ENCODE measurements around the gene FAM120A. TPM values are rescaled to one million over a fixed set of nuclear protein-coding genes. Genes with fewer than 3 reads are reported as not detected.

Gene FAM120A
- total RNA-seq, 1 donor, result 185 TPM

DNA sequence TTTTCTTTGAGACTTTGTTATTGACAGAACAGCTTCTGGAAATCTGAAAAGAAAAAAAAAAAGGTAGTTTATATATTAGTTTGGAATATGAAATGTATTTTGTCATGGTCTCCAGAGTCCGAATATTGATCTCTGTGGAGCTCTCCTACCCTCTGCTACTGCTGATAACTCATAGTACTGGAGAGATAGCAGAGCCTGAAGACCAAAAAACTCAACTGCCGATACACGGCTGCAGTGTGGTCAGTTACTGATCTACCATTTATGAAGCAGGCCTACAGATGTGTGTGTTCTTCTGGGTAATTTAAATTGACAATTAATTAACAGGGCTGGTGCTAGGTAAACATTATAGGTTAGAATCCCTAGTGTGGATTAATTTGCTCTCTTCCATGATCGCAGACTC, 3.8 kb upstream of the FAM120A start:
- no peak overlapping the region for H3K4me3 ChIP-seq (ENCODE audit: low read depth, low read length)
- TF ChIP-seq, protein P1, sequence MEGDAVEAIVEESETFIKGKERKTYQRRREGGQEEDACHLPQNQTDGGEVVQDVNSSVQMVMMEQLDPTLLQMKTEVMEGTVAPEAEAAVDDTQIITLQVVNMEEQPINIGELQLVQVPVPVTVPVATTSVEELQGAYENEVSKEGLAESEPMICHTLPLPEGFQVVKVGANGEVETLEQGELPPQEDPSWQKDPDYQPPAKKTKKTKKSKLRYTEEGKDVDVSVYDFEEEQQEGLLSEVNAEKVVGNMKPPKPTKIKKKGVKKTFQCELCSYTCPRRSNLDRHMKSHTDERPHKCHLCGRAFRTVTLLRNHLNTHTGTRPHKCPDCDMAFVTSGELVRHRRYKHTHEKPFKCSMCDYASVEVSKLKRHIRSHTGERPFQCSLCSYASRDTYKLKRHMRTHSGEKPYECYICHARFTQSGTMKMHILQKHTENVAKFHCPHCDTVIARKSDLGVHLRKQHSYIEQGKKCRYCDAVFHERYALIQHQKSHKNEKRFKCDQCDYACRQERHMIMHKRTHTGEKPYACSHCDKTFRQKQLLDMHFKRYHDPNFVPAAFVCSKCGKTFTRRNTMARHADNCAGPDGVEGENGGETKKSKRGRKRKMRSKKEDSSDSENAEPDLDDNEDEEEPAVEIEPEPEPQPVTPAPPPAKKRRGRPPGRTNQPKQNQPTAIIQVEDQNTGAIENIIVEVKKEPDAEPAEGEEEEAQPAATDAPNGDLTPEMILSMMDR (IDR thresholded peaks at IDR 0.05; ENCODE audit: insufficient read depth, low read depth, low read length), result no peak
- no peak for DNase-seq (ENCODE audit: low read depth)

DNA sequence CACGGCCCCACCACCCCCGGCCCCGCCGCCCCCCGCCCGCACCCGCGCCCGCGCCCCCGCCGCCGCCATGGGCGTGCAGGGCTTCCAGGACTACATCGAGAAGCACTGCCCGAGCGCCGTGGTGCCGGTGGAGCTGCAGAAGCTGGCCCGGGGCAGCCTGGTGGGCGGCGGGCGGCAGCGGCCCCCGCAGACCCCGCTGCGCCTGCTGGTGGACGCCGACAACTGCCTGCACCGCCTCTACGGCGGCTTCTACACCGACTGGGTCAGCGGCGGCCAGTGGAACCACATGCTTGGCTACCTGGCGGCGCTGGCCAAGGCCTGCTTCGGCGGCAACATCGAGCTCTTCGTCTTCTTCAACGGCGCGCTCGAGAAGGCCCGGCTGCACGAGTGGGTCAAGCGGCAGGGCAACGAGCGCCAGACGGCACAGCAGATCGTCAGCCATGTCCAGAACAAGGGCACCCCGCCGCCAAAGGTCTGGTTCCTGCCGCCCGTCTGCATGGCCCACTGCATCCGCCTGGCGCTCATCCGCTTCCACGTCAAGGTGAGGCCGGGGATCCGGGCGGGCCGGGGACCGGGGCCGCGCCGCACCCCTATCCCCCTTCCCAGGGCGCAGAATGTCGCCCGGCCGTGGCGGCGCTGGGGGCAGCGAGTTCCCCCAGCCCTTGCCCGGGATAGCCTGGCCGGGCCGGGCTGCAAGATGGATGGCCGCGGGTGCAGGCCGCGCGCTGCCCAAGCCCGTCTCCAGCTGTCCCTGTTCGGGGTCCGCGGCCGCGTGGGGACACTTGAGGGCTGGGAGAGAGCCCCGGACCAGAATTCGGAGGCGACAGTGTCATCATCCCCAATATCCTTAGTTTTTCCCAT, 594 bp downstream of the FAM120A start:
- H3K4me3 ChIP-seq (ENCODE audit: low read depth, low read length), result peak overlapping the region; percentile 84
- TF ChIP-seq, protein P1 (IDR thresholded peaks at IDR 0.05; ENCODE audit: insufficient read depth, low read depth, low read length), result no peak
- DNase-seq (ENCODE audit: low read depth), result peak; percentile 52

DNA sequence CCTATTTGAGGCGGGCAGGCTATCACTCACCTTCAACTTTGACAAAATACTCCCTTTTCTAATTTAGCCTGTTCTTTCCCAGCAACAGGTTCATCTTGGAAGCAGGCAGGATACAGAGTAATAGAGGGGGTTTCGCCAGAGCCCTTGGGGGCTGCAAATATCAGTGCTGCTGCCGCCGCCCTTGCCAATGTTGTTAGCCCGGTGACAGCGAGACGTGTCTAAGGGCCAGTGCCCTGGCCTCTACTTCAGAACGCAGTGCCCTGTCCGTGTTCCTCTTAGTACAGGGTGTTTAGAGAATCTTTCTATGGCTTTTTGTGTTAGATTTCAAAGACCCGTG, 1.2 kb downstream of the FAM120A start:
- TF ChIP-seq, protein P1 (IDR thresholded peaks at IDR 0.05; ENCODE audit: insufficient read depth, low read depth, low read length), result no peak
- no peak for DNase-seq (ENCODE audit: low read depth)
- peak overlapping the region; percentile 84 for H3K4me3 ChIP-seq (ENCODE audit: low read depth, low read length)

DNA sequence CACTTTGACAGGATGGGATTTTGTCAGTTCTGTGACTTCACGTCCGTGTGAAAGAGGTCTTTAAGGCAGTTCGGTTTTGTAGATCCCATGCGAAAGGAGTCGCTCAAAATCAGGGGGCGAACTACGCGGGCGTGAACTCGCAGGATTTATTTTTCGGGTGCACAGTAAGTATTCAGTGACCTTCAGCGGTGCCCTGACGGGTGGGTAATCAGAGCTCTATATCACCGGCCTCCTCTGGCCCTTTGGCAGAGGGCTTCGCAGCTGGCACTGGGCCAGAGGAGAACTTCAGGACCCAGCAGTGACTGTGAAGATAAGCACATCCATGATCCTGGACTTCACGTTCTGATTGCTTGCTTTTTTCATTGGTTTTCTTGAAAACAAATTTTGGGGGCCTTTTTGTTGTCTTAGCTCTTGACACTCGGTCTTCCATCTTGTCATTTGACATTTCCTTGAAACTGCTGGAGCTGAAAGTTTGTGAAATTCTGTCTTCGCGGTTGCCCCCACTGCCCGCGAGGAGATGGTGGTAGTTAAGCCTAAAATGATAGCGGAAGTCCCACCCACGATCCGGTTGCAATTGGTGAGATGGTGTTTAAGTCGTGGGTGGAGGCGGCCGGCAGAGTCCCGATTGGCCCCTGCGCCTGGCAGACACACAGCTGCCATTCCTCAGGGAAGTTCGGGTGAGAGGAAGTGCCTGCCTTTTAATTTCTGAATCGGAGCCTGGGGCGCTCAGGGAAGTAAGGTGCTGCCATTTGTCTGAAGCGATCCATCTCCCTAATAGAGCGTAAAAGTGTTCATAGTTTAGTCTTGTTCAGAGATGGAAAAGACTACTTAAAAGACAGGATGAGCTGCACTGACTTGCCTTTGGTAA, 1.8 kb downstream of the FAM120A start, which contains the start of gene FAM120AOS:
Gene FAM120AOS, minus strand, starts transcription at position 535 of the 868 bp plus-strand sequence. CDS start 872 bp downstream, outside the sequence.
- peak; percentile 97 for DNase-seq (ENCODE audit: low read depth)
- TF ChIP-seq, protein P1 (IDR thresholded peaks at IDR 0.05; ENCODE audit: insufficient read depth, low read depth, low read length), result no peak
- peak within 1 kb of the TSS; percentile 84 for H3K4me3 ChIP-seq (ENCODE audit: low read depth, low read length)

DNA sequence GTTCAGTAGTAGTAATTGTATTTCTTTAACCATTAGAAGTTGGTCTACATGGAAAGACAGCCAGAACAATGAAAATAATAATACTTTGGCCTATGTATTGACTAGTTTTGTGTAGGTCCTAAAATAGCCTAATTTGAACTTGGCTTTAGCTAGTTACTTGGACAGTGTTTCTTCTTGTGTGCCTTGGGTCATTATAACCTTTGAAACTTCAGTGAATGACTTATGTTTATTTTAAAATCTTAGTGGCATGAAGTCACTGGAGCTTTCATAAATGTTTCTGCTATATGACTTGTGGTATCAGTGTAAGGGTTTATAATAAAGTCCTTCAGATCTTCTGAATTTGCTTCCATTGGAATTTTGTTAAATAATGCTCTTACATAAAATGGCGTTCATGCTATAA, 4.5 kb downstream of the FAM120A start:
- TF ChIP-seq, protein P1 (IDR thresholded peaks at IDR 0.05; ENCODE audit: insufficient read depth, low read depth, low read length), result no peak
- no peak for DNase-seq (ENCODE audit: low read depth)
- H3K4me3 ChIP-seq (ENCODE audit: low read depth, low read length), result no peak overlapping the region

DNA sequence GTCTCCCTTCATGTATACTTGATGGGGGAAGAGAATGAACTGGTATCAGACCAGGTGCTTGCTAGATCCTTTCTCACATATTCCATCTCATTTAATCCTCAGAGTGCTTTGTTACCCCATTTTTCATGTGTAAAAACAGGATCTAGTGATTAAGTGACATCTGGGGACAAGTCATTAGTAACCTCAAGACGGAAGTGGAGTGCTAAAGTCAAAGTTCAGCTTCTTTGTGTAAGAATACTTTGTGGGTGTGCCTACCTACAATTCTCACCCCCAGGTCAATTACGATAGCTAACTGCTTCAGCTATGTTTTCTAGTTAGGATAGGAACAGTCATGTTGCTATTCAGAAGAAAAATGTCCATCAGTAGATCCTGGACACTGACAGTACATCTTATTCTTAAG, 5.0 kb downstream of the FAM120A start:
- no peak overlapping the region for H3K4me3 ChIP-seq (ENCODE audit: low read depth, low read length)
- TF ChIP-seq, protein P1 (IDR thresholded peaks at IDR 0.05; ENCODE audit: insufficient read depth, low read depth, low read length), result no peak
- no peak for DNase-seq (ENCODE audit: low read depth)

All from fibroblast of villous mesenchyme (primary cell).